GM21360 (cell line): ENCODE data around the gene CDC42SE2.
"Not testable (repeated sequence)": the region's sequence is repeated elsewhere in the genome, so short reads cannot be mapped to it uniquely, and the experiment has no call there.

Experiments used
- ATAC-seq: cut with Tn5 transposase; IDR thresholded peaks from one replicate; pipeline ENCODE4 v1.9.1; 2021; ENCODE audit warnings: mild to moderate bottlenecking, moderate library complexity; ENCODE audit not compliant: unreplicated experiment

CDC42SE2 gene

GRCh38 chr5:131363811-131364506, 100.1 kb downstream of the CDC42SE2 start:
- no peak for ATAC-seq

- ATAC-seq = no peak
These were observed 100.7 kb downstream of the CDC42SE2 start for GRCh38 chr5:131364507-131365050.

DNA sequence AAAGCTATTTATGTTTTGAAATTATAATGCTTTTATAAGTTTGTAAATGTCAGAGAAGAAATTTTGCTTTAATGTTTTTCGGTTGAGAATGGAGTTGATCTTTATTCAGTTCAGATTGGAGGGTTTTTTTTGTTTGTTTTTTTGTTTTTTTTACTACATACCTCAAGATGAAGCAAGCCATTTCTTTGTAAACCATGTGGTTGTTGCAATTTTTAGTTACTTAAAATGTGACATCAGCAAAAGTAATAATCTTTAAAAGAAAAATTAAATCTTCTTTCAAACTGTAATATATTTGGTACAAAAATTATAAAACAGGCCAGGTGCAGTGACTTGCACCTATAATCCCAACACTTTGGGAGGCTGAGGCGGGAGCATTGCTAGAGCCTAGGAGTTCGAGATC, 102.6 kb downstream of the CDC42SE2 start:
- no peak for ATAC-seq

GRCh38 chr5:131367219-131367860, 103.5 kb downstream of the CDC42SE2 start:
- ATAC-seq = no peak

- ATAC-seq = no peak
These were observed 105.0 kb downstream of the CDC42SE2 start for GRCh38 chr5:131368866-131369265.

GRCh38 chr5:131369558-131369957, 105.7 kb downstream of the CDC42SE2 start:
- no peak for ATAC-seq

- no peak for ATAC-seq
These were observed 108.0 kb downstream of the CDC42SE2 start for GRCh38 chr5:131371835-131372234.

GRCh38 chr5:131373265-131373664, 109.4 kb downstream of the CDC42SE2 start:
- ATAC-seq = no peak

GRCh38 chr5:131375351-131375750, 111.5 kb downstream of the CDC42SE2 start:
- ATAC-seq = no peak

DNA sequence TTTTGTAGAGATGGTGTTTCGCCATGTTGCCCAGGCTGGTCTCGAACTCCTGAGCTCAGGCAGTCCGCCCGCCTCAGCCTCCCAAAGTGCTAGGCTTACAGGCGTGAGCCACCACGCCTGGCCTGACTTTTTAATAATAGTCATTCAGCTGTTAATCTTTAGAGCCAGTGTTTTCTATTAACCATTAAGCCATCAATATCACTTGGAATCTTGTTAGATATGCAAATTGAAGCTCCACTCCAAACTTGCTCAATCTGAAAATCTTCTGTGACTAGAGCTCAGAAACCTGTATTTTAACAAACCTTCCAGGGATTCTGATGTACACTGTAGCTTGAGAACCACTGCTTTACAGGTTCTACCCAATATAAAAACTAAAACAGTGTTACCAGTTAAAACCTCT, 113.5 kb downstream of the CDC42SE2 start:
- no peak for ATAC-seq

DNA sequence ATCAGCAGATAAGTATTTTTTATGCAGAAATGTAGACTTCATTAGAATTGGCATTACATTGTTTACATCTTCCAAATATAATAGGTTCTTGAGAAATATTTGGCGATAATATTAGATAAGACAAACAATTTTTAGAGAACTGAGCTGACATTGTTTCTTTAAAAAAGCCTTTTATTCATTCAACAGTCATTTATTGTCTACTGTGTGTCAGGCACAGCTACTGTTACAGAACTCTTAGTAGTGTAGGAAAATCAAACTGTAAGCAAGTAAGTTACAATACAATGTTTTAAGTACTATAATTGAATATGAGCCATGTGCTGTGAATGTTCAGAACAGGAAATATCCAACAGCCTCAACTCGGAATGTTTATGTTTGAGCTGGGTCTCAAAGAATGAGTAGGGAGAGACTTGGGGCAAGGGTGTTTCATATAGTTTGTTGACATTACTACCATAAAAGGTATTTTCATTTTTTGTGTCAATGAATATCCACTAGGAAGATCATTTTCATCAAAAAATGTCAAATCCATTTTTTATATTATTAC, 114.0 kb downstream of the CDC42SE2 start:
- ATAC-seq = no peak

- ATAC-seq = no peak
These were observed 115.1 kb downstream of the CDC42SE2 start for GRCh38 chr5:131378721-131379541.

DNA sequence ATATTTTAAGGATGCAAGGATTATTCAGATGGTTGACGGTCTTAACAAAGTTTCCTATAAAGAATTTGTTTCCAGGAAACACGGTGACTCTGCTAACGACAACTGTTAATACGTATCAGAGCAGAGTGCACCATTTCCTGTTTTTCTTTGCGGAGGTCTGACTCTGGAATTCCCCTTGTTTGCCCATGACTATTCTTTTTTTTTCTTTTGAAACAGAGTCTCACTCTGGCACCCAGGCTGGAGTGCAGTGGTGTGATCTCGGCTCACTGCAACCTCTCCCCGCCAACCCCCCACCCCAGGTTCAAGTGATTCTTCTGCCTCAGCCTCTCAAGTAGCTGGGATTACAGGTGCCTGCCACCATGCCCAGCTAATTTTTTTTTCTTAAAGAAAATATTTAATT, 115.9 kb downstream of the CDC42SE2 start:
- ATAC-seq = peak; percentile 34

GRCh38 chr5:131380238-131380637, 116.4 kb downstream of the CDC42SE2 start:
- not testable (repeated sequence) for ATAC-seq

GRCh38 chr5:131381021-131381420, 117.2 kb downstream of the CDC42SE2 start:
- ATAC-seq = no peak

DNA sequence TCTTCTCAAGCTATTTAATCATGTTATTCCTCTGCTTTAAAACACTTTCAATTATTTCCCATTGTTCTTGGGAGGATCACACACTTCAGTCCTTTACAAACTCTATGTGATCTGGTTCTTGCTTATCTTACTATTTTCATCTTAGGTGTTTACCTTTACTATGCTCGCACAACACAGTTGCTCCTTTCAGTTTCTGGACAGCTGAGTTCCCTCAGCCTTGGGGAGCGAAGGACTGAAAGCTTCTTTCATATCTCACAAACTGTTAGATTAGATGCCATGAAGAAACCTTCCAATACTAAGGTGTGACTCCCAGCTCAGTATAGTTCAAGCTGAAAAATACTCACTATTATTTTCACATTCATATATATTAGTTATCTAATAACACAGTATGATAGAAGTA, 117.9 kb downstream of the CDC42SE2 start:
- peak; percentile 47 for ATAC-seq

DNA sequence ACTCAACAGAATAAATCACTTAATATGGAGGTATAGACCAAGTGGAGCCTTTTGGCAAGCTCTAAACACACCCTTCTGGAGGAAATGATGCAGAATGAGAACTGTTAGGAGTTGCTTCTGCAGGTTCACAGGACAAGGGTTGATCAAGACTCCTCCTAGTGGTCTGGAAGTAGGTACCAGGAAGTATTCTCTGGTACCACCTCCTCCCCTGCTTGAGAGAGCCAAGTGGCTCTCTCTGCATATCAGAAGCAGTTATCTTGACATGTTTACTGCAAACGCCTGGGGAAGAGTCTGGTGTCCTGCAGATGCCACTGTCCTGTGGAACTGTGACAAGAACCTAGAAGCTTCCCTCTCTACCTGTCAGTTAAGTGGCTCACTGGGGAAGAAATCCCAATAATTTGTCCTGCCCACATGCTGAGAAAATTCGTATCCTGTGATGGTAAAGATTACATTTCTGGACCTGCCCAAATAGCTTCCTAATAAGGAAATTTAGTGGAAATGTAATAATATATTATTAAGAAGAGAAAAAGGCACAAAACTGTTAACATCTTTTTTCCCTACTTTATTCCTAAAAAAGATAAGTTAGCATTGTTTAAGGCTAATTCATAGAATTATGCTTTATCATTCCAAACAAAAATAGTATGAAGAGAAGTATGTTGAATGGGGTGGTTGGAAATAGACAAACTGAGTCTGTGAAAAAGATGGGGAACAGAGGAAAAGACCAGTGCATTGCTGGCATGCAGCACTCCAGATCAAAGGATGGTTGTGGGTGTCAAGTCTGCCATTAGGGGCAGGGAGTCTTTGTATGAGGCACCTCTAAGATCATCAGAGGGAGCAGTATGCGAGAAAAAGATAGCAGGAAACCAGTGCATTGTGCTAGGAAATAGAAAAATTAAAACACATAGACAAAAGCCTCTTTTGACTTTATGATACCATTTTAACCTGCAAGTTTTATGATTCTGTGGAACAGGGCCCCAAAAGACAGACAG, 118.8 kb downstream of the CDC42SE2 start:
- ATAC-seq = peak; percentile 61

DNA sequence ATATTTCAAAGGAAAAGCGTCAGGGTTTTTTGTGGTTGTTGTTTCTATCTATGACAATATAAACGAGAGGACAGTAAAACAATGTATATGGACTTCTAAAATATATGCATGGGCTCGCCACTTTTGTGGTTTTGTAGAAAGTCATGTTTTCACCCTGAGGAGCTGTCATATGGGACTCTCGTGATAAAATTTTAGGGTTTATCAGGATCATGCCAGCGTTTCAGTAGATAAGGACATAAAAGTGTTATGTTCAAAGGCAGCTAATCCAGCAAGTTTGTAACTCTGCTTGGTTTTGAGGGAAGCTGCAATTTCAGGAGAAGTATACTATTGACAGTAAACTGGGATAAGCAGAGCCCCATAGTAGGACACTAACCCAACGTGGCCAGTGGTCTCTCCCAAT, 120.3 kb downstream of the CDC42SE2 start:
- no peak for ATAC-seq

DNA sequence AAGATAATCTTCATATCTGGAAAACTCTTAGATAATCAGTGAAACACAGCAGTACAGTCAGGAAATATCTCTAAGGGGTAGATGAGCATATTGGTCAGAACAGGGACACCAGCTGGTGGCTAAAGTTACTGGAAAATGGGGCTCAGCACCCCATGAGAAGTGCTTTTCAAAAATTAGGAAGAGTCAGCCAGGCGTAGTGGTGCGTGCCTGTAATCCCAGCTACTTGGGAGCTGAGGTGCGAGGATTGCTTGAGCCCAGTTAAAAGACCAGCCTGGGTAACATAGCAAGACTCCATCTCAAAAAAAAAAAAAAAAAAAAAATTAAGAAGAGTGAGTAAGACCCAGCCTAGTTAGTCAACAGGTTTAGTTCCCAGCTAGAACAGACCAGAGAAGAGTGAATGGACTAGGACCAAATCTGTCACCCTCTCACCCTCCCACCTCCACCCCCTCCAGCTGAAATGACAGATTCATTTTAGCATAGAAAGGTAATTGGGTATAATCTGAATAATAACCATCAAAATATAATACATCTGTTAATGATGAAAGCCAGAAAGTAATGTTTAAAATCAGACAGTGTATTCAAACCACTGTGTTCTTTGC, 120.9 kb downstream of the CDC42SE2 start:
- ATAC-seq = no peak

DNA sequence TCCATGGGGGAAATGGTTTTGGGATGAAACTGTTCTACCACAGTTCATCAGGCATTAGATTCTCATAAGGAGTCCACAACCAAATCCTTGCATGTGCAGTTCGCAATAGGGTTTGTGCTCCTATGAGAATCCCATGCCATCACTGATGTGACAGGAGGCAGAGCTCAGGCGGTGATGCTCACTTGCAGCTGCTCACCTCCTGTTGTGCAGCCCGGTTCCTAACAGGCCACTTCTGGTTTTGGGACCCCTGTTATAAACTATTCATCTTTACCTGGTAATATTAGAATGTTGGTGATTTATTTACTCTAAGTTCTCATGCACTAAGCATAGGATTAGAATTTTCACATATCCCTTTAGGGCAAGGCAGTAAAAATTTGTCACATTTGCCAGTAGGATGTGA, 122.3 kb downstream of the CDC42SE2 start:
- no peak for ATAC-seq
